Femur (tissue), 1 donor: ENCODE results near the gene PODXL.
"Not testable (repeated sequence)": the region's sequence is repeated elsewhere in the genome, so short reads cannot be mapped to it uniquely, and the experiment has no call there.

ENCODE experiments used
- DNase-seq: peaks from one replicate; pipeline ENCODE4 v3.0.0-alpha.2; 2017

Gene PODXL

GRCh38 chr7:131508754-131509486, 47.5 kb downstream of the PODXL start:
- no peak for DNase-seq

DNA sequence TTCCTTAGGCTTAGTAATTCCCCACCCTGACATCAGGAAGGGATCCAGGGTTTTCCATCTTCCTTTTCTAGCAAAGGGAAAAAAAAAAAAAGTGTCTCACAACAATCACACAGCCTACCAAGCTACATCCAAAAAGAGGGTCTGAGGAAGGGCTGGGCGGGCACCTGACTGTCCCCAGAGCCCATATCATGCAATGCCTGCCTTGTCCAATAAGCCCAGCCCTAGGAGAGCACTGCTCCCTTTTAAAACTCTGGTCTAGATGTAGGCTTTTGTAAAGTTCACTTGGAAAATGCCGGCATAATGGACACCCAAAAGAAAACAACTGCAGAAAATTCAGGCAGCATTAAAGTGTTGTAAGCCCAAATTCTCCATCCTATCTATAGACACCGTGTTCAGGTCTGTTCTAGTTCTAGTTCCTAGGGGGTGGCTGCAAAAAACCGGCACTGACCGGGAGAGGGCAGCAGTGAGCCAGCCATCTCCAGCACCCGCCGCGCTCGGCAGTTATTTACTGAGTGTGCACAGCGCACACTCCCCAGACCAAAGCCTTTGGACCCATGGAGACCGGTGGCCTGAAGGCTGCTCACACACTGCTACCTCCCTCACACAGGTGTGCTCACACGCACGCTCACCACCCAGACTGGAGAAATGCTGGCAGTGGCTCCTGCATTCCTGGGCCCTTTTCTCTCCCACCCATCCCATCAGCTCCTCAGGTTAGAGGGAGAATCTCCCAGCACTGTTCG, 48.7 kb downstream of the PODXL start:
- peak; percentile 84 for DNase-seq

- DNase-seq, result no peak
Observed at GRCh38 chr7:131506597-131506996, 49.8 kb downstream of the PODXL start.

GRCh38 chr7:131505636-131506557, 50.5 kb downstream of the PODXL start:
- DNase-seq, result no peak

DNA sequence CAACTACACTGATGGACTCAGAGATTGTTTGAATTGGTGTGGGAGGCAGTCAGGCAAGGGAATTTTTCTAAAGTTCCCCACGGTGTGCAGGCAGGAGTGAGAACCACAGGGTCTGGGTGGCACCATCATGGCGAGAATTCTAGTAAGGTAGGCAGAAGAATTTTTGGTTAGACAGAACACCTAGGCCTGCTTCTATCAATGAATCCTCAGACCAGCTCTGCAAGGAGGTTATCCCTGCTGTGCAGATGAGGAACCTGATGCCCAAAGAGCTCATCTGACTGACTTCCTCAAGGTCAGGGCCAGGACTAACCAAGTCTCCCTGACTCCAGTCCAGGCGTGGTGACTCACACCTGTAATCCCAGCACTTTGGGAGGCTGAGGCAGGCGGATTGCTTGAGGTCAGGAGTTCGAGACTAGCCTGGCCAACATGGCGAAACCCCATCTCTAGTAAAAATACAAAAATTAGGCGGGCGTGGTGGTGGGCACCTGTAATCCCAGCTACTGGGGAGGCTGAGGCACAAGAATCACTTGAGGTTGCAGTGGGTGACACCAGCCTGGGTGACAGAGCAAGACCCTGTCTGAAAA, 51.3 kb downstream of the PODXL start:
- DNase-seq, result not testable (repeated sequence)

GRCh38 chr7:131504157-131504899, 52.1 kb downstream of the PODXL start:
- DNase-seq, result no peak

GRCh38 chr7:131503639-131504038, 52.8 kb downstream of the PODXL start:
- no peak for DNase-seq

DNA sequence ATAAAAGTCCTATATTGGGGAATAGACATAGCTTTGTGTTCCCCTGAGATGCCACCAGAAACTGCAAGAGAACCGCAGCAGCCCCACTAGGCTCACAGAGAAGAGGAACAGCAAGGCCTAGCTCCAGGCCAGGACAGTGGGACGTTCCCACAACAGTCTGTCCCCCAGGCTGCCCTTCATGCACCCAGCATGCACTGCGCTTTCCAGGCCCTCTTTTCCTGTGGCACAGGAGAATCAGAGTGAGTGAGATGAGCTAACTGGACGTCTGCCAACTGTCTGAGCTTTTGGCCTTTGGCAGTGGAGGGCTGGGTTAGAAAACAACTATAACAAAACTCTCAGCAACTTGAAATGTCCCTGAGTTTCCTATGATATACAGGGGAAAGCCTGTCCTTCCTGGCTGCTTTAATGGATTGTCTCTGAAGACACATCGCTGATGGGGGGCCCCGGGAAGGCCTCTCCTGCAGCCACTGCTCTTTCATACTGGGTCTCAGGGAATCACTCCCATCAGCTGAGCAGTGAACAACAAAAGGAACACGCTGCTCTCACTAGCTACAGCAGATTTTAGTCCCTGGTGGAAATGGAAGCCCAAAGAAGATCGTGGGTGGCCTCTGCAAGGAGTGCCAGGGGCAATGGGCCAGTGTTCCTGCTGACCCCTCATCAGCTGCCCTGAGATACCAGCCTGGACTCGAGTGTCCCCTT, 53.5 kb downstream of the PODXL start:
- peak; percentile 62 for DNase-seq

- no peak for DNase-seq
Observed at GRCh38 chr7:131501930-131502685, 54.3 kb downstream of the PODXL start.

DNA sequence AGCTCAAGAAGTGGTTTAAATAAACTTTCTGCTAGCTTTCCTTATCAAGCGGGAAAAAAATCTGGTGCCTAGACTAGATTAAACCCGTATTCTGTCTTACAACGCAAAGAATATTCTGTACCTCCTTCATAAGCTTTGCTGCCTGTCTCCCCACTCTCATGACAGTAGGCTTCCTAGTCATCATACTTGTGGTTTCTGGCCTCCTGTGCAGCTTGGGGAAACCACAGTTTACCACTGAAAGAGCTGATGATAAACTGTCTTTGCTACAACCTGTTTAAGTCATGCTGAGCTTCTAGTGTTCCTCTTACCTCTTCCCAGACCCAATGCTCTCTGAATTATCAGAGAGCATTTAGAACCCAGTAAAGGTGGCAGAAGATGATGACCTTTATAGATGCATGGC, 55.0 kb downstream of the PODXL start:
- no peak for DNase-seq

DNA sequence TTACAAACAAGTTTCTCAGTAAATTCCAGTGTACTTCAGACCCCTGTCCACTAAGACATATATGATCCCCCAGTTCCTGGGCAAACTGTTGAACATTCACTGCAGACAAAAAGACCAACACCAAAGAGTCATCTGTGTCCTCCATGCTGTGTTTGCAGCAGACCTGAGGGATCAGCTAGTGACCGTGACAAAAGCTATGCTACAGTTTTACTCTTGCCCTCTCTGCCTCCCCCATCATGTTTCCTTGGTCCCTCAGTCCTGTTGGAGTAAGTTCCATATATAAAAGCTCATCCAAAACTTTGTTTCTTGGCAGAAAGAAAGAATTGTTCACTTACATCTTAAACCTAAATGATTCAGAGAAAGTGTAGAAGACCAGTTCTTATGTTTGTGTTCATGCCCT, 56.1 kb downstream of the PODXL start:
- DNase-seq, result no peak

DNA sequence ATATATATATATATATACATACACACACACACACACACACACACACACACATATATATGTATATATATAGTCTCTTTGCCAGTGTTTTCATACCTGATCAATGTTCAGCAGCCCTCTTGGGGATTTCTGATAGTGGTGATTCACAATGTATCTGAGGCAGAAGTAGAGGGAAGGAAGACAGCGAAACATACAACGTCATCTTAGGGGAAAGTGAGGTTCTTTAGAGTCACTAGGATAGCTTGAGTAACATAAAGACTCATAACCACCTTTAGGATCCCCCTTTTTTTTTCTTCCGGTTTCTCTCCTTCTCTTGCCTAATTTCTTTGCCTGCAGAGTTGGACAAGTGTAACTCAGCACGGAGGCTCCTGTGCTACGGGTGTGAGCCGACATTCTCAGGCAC, 56.6 kb downstream of the PODXL start:
- DNase-seq, result no peak

GRCh38 chr7:131498237-131498885, 58.1 kb downstream of the PODXL start:
- DNase-seq, result no peak

GRCh38 chr7:131497454-131497853, 59.0 kb downstream of the PODXL start:
- no peak for DNase-seq

GRCh38 chr7:131495669-131496498, 60.5 kb downstream of the PODXL start:
- no peak for DNase-seq

GRCh38 chr7:131494182-131494581, 62.2 kb downstream of the PODXL start:
- DNase-seq, result no peak

DNA sequence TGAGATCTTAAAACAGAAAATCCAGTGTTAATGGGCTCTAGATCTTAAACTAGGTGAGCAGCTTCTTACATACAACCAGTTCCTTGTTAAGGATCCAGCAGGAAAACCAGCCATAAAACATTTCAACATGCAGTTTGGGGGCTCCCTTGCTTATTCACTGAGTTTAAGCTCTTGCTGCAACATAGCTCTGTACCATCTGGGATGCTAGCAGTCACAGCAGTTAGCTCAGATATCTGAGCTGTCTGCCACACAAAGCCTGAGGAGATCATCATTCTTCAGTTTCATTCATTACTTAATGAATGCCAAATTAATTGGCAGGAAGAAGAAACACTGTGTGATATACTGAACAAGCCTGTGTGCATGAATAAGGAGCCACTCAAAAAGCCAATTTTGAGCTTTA, 62.8 kb downstream of the PODXL start:
- DNase-seq, result no peak

DNA sequence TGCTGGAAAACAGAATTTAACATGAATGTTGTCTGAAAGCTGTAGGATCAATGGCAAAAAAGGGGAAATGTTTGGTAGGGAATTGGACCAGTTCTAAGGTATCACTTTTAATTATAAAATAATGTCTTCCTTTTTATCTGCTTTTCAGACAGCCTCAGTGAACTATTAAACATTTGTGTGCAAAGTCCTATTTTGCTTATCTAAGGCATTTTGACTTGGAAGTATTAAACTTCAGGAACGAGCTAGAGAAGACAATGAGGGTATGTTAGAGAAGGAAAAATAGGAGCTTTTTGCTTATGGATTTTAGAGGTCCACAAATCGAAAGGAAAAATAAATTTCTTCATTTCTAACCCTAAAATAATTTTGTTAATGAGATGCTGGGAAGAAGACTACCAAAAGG, 63.3 kb downstream of the PODXL start:
- DNase-seq, result no peak

DNA sequence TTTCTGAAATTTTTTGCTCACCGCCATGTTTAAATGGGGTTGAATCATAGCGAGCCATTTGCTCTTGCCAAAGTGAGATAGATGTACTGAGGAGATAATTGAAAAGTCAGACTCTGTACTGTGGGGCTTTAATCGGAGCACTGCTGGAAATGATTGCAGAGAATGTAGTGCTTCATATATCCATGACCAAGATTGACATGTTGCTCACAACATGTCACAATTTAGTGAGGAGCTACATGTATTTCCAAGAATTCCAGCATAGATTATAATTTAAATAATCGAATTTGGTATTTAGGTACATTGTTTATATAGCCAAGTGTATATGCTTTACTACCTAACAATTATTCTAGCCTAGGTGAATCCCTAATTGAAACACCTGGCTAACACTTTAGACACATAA, 66.5 kb downstream of the PODXL start:
- DNase-seq, result no peak
